K562 (cell line): ENCODE results near the gene GULP1. TPM values are rescaled to one million over a fixed set of nuclear protein-coding genes. Genes with fewer than 3 reads are reported as not detected.

Experiments
- ATAC-seq: fragments of 200-7000 bp; cut with Tn5 transposase; 3 replicates; pipeline ENCODE4 v1.9.1; 2020; ENCODE audit warnings: moderate library complexity
- BruUV-seq: library from RNA; stranded (reverse); fragments of 400-500 nt; replicated peaks from 2 replicates; lab custom pipeline; 2021; lab: Mats Ljungman, UMichigan
- CTCF ChIA-PET: fragments of 300-600 bp; formaldehyde crosslinking; extraction: SDS; loops from one replicate; lab custom pipeline; 2021; ENCODE audit warnings: low intra/inter-chr PET ratio; lab: Yijun Ruan, JAX
- POLR2A ChIA-PET: fragments of 300-600, 350-650 bp; sonication (Branson Sonifier 250); formaldehyde crosslinking; extraction: SDS; loops from one replicate; lab custom pipeline; 2021; ENCODE audit warnings: antibody characterized with exemption, inconsistent platforms; lab: Yijun Ruan, JAX
- DNase-seq, 4 experiments: peaks; one replicate each; pipeline versions ENCODE4 v3.0.0 to v3.0.0-alpha.2; 2011 to 2018; ENCODE audit warnings: low spot score in 3 of 4, mixed read lengths in 3 of 4; ENCODE audit errors: extremely low read depth in 1 of 4
- FAIRE-seq: peaks from 2 replicates; lab custom pipeline; 2011; peaks lifted over from hg19 to GRCh38; lab: Jason Lieb, UNC
- H2AFZ ChIP-seq: 2 replicates; pipeline ENCODE4 v1.6.0; 2011; ENCODE audit warnings: low read depth, low read length, control low read depth, inconsistent platforms
- H3K27ac ChIP-seq: fragments of 200-600 bp; 3 replicates; pipeline ENCODE4 v1.8.0; 2011; ENCODE audit warnings: low read depth, mild to moderate bottlenecking, control low read depth, inconsistent platforms, low read length, moderate library complexity, mixed read lengths; ENCODE audit errors: extremely low read depth
- H3K27me3 ChIP-seq, 2 experiments: fragments of 300-600 bp in 1 of 2; 2 replicates in 1 of 2; 3 replicates in 1 of 2; pipeline versions ENCODE4 v1.6.0 to v1.8.0; 2011; ENCODE audit warnings: inconsistent platforms in 2 of 2, low read length in 2 of 2, mild to moderate bottlenecking in 1 of 2, mixed read lengths in 1 of 2, moderate library complexity in 1 of 2; ENCODE audit not compliant: control insufficient read depth in 2 of 2, insufficient read depth in 2 of 2
- H3K36me3 ChIP-seq: fragments of 300-600 bp; 3 replicates; pipeline ENCODE4 v1.8.0; 2011; ENCODE audit warnings: mild to moderate bottlenecking, low read length, inconsistent platforms; ENCODE audit not compliant: control insufficient read depth, insufficient read depth
- H3K4me1 ChIP-seq, 2 experiments: fragments of 200-600 bp in 1 of 2; replicated peaks in 1 of 2; 2 replicates in 1 of 2; 3 replicates in 1 of 2; pipeline versions ENCODE4 v1.5.1 to v1.8.0; 2011; ENCODE audit warnings: inconsistent platforms in 2 of 2, low read length in 2 of 2, mild to moderate bottlenecking in 1 of 2, mixed read lengths in 1 of 2, moderate library complexity in 1 of 2; ENCODE audit not compliant: control insufficient read depth in 2 of 2, insufficient read depth in 2 of 2
- H3K4me2 ChIP-seq: 2 replicates; pipeline ENCODE4 v1.6.1; 2011; ENCODE audit warnings: low read length, control low read depth, inconsistent platforms, mixed read lengths; ENCODE audit not compliant: insufficient read depth
- H3K4me3 ChIP-seq: fragments of 200-600 bp; sonication (generic), shearing (Covaris generic); 2 replicates; pipeline ENCODE4 v1.5.1; 2016; ENCODE audit warnings: control low read depth, inconsistent platforms
- H3K79me2 ChIP-seq: fragments of 200-600 bp; 3 replicates; pipeline ENCODE4 v1.8.0; 2011; ENCODE audit warnings: low read length, inconsistent platforms; ENCODE audit not compliant: control insufficient read depth, insufficient read depth
- H3K9ac ChIP-seq, 2 experiments: 2 replicates each; pipeline versions ENCODE4 v1.6.0 to v1.6.1; 2011; ENCODE audit warnings: low read depth in 2 of 2, low read length in 2 of 2, control low read depth in 1 of 2, inconsistent platforms in 1 of 2, mild to moderate bottlenecking in 1 of 2, mixed read lengths in 1 of 2; ENCODE audit not compliant: insufficient read depth in 1 of 2
- H3K9me1 ChIP-seq: one replicate; pipeline ENCODE4 v1.6.0; 2011; ENCODE audit warnings: inconsistent platforms, mild to moderate bottlenecking, low read length, moderate library complexity; ENCODE audit not compliant: control insufficient read depth, insufficient read depth
- H3K9me3 ChIP-seq: replicated peaks from 2 replicates; pipeline ENCODE4 v1.5.1; 2011; ENCODE audit warnings: low read depth, low read length, inconsistent platforms; ENCODE audit not compliant: control insufficient read depth, insufficient read depth
- H4K20me1 ChIP-seq: replicated peaks from 2 replicates; pipeline ENCODE4 v1.6.1; 2011; ENCODE audit warnings: low read length, inconsistent platforms, mixed read lengths; ENCODE audit not compliant: control insufficient read depth, insufficient read depth
- EHMT2 ChIP-seq: fragments of 450-650 bp; IDR thresholded peaks from 2 replicates; pipeline ENCODE4 v1.6.1; 2018; ENCODE audit warnings: antibody characterized with exemption
- ESRRA ChIP-seq: fragments of 450-650 bp; IDR thresholded peaks from 2 replicates; pipeline ENCODE4 v1.6.1; 2014; ENCODE audit warnings: low read depth, mild to moderate bottlenecking, moderate library complexity, borderline replicate concordance
- FOXA1 ChIP-seq: fragments of 450-650 bp; IDR thresholded peaks from 2 replicates; pipeline ENCODE4 v1.6.1; 2016; ENCODE audit warnings: mild to moderate bottlenecking, borderline replicate concordance
- HSF4 ChIP-seq: fragments of 250-450 bp; sonication (Bioruptor Pico); IDR thresholded peaks from 2 replicates; pipeline ENCODE4 v2.1.2; 2022; ENCODE audit warnings: mild to moderate bottlenecking, moderate library complexity, borderline replicate concordance
- ILF3 ChIP-seq: fragments of 450-650 bp; IDR thresholded peaks from 2 replicates; pipeline ENCODE4 v1.6.1; 2018; ENCODE audit warnings: antibody characterized with exemption, mild to moderate bottlenecking, moderate library complexity, borderline replicate concordance
- MAFF ChIP-seq: IDR thresholded peaks from 2 replicates; pipeline ENCODE4 v1.6.1; 2012; ENCODE audit warnings: low read length, improper control_type of control experiment
- MTA1 ChIP-seq: fragments of 450-650 bp; IDR thresholded peaks from 2 replicates; pipeline ENCODE4 v1.6.1; 2017; ENCODE audit warnings: borderline replicate concordance
- RFX5 ChIP-seq: IDR thresholded peaks from 2 replicates; pipeline ENCODE4 v1.6.1; 2011; ENCODE audit warnings: low read depth, mild to moderate bottlenecking, improper control_type of control experiment, low read length
- STAT5B ChIP-seq: fragments of 250-450 bp; sonication (Bioruptor Pico); IDR thresholded peaks from 2 replicates; pipeline ENCODE4 v1.8.0; 2021; ENCODE audit warnings: mild to moderate bottlenecking, inconsistent platforms
- ZNF124 ChIP-seq: sonication (generic); formaldehyde crosslinking; IDR thresholded peaks from 2 replicates; pipeline ENCODE4 v1.8.1; 2022; ENCODE audit warnings: missing genetic modification reagents
- ZNF174 ChIP-seq: fragments of 250-450 bp; sonication (Bioruptor Pico); IDR thresholded peaks from 2 replicates; pipeline ENCODE4 v1.4.0; 2020; ENCODE audit warnings: mild to moderate bottlenecking
- WGBS: fragments of 100-300 bp; shearing (Covaris generic); methylation state at CpG from one replicate; pipeline ENCODE4 v1.1.6; 2016; ENCODE audit warnings: low coverage, mixed read lengths; ENCODE audit not compliant: insufficient coverage; ENCODE audit errors: missing lambda C conversion rate; 5-methylcytosine and 5-hydroxymethylcytosine counted together
- in situ Hi-C: fragments of 300-500 bp; cut with MboI; formaldehyde crosslinking; loops from 4 replicates; pipeline ENCODE4 v1.15.0; 2018; ENCODE audit warnings: inconsistent platforms, mixed read lengths
- intact Hi-C: fragments of 100-400 bp; cut with micrococcal nuclease; formaldehyde crosslinking; loops from 2 replicates; pipeline ENCODE4 v1.14.2; 2022
- polyA plus RNA-seq, 8 experiments: library from polyadenylated mRNA; depleted of rRNA in 4 of 8; stranded (reverse) in 5 of 8; unstranded in 3 of 8; fragments of >200 nt; fragmentation: Nextera tagmentation in 2 of 8; fragmentation: Illumina TruSeq in 1 of 8; extraction: Ambion mirVana in 2 of 8; extraction: Trizol in 1 of 8; gene quantifications; 2 replicates each; pipeline versions ENCODE4 v1.2.1 to v1.2.3, GENCODE V29; 2011 to 2014; ENCODE audit warnings: inconsistent platforms in 1 of 8, missing spikeins in 1 of 8
- total RNA-seq, 7 experiments: library from RNA; depleted of rRNA in 6 of 7; stranded (reverse); fragments of >200 nt in 6 of 7; fragmentation: Illumina TruSeq in 2 of 7; extraction: Trizol in 2 of 7; gene quantifications; 2 replicates each; pipeline versions ENCODE4 v1.2.1 to v1.2.3, GENCODE V29; 2011 to 2021; ENCODE audit warnings: low replicate concordance in 1 of 7
- TF ChIP-seq, protein P1 (sequence below), 2 experiments: fragments of 450-650 bp in 1 of 2; sonication (generic) in 1 of 2; formaldehyde crosslinking; conservative IDR thresholded peaks; 2 replicates each; pipeline versions ENCODE4 v1.4.0 to v1.8.1; 2020 to 2022; ENCODE audit warnings: mild to moderate bottlenecking in 1 of 2, missing genetic modification reagents in 1 of 2
- TF ChIP-seq, protein P2 (sequence below): fragments of 450-650 bp; IDR thresholded peaks from 2 replicates; pipeline ENCODE4 v1.7.1; 2018; ENCODE audit warnings: mild to moderate bottlenecking, low read depth; ENCODE audit not compliant: partially characterized antibody
- TF ChIP-seq, protein P3 (sequence below): fragments of 250-450 bp; sonication (Bioruptor Pico); IDR thresholded peaks from 2 replicates; pipeline ENCODE4 v1.5.0; 2022; ENCODE audit warnings: mild to moderate bottlenecking
- TF ChIP-seq, protein P4 (sequence below): IDR thresholded peaks from 2 replicates; pipeline ENCODE4 v1.6.1; 2014; ENCODE audit warnings: antibody characterized with exemption

The GULP1 gene
- total and polyA plus RNA-seq, 9 of the 15 experiments (the other 6 are each of a cell fraction or from before 2014, with no cell fraction given): 8.5 to 25.3 (median 19.5) TPM

- ATAC-seq: no peak
- WGBS: 57% methylated on average over 4 of the region's 5 CpGs
- no peak overlapping the region for H3K27ac ChIP-seq
- no peaks in the 10 kb centered on the region for H3K36me3 ChIP-seq
- ChIA-PET POLR2A (no interaction called here), CTCF (no interaction called here)
- no peaks in the 10 kb centered on the region for H3K27me3 ChIP-seq
- no TSS peak for BruUV-seq
- TF ChIP-seq, protein P1, sequence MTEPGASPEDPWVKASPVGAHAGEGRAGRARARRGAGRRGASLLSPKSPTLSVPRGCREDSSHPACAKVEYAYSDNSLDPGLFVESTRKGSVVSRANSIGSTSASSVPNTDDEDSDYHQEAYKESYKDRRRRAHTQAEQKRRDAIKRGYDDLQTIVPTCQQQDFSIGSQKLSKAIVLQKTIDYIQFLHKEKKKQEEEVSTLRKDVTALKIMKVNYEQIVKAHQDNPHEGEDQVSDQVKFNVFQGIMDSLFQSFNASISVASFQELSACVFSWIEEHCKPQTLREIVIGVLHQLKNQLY (CRISPR knock-in tag; conservative IDR thresholded peaks at IDR 0.05): no peak
- TF ChIP-seq ESRRA (no peak), FOXA1 (no peak), ILF3 (no peak), MAFF (no peak), ZNF124 (CRISPR knock-in tag) (no peak), EHMT2 (no peak), RFX5 (no peak), STAT5B (CRISPR knock-in tag) (no peak), ZNF174 (CRISPR knock-in tag) (no peak), MTA1 (no peak), HSF4 (no peak)
- TF ChIP-seq, protein P2, sequence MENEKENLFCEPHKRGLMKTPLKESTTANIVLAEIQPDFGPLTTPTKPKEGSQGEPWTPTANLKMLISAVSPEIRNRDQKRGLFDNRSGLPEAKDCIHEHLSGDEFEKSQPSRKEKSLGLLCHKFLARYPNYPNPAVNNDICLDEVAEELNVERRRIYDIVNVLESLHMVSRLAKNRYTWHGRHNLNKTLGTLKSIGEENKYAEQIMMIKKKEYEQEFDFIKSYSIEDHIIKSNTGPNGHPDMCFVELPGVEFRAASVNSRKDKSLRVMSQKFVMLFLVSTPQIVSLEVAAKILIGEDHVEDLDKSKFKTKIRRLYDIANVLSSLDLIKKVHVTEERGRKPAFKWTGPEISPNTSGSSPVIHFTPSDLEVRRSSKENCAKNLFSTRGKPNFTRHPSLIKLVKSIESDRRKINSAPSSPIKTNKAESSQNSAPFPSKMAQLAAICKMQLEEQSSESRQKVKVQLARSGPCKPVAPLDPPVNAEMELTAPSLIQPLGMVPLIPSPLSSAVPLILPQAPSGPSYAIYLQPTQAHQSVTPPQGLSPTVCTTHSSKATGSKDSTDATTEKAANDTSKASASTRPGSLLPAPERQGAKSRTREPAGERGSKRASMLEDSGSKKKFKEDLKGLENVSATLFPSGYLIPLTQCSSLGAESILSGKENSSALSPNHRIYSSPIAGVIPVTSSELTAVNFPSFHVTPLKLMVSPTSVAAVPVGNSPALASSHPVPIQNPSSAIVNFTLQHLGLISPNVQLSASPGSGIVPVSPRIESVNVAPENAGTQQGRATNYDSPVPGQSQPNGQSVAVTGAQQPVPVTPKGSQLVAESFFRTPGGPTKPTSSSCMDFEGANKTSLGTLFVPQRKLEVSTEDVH: no peak
- TF ChIP-seq, protein P3, sequence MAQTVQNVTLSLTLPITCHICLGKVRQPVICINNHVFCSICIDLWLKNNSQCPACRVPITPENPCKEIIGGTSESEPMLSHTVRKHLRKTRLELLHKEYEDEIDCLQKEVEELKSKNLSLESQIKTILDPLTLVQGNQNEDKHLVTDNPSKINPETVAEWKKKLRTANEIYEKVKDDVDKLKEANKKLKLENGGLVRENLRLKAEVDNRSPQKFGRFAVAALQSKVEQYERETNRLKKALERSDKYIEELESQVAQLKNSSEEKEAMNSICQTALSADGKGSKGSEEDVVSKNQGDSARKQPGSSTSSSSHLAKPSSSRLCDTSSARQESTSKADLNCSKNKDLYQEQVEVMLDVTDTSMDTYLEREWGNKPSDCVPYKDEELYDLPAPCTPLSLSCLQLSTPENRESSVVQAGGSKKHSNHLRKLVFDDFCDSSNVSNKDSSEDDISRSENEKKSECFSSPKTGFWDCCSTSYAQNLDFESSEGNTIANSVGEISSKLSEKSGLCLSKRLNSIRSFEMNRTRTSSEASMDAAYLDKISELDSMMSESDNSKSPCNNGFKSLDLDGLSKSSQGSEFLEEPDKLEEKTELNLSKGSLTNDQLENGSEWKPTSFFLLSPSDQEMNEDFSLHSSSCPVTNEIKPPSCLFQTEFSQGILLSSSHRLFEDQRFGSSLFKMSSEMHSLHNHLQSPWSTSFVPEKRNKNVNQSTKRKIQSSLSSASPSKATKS (CRISPR knock-in tag): no peak
- TF ChIP-seq, protein P4, sequence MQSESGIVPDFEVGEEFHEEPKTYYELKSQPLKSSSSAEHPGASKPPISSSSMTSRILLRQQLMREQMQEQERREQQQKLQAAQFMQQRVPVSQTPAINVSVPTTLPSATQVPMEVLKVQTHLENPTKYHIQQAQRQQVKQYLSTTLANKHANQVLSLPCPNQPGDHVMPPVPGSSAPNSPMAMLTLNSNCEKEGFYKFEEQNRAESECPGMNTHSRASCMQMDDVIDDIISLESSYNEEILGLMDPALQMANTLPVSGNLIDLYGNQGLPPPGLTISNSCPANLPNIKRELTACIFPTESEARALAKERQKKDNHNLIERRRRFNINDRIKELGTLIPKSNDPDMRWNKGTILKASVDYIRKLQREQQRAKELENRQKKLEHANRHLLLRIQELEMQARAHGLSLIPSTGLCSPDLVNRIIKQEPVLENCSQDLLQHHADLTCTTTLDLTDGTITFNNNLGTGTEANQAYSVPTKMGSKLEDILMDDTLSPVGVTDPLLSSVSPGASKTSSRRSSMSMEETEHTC: no peak
- no peaks in the 10 kb centered on the region for H3K9me1 ChIP-seq
- no peak for DNase-seq
- in situ Hi-C loops: no loop called here
- H3K4me2 ChIP-seq: no peak overlapping the region
- peaks cover 5% of the 10 kb centered on the region; the same call in 1 of the 2 replicates for H3K9me3 ChIP-seq
- no peaks in the 10 kb centered on the region for H3K4me1 ChIP-seq
- H4K20me1 ChIP-seq: no peaks in the 10 kb centered on the region
- FAIRE-seq: no peak
- no peak overlapping the region for H3K9ac ChIP-seq
- intact Hi-C loops: no loop called here
- H3K4me3 ChIP-seq: no peak overlapping the region
- no peak overlapping the region for H2AFZ ChIP-seq
- H3K79me2 ChIP-seq: no peaks in the 10 kb centered on the region
Observed at GRCh38 chr2:188404341-188405004, 112.8 kb downstream of the GULP1 start.
